Measurements from ENCODE around the gene PITRM1.

DNA sequence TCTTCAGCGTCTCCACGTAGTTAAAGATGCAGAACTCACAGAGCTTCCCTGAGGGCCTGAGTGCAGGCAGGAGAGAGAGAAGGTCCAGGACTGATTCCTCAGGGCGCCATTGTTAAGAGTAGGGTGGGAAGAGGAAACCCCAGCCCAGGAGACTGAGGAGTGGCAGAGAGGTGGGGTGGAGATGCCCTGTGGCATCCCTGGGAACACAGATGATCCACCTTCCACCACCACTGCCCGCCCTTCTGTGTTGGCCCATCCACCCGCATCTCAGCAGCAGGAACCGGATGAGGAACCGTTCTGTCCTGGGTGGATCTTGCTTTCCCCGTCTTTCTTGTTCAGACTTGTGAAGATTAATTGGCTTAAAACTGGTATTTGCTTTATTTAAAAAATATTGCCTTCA, 56.9 kb downstream of the PITRM1 start:
- no peak for TF ChIP-seq EZH2 (IDR thresholded peaks at IDR 0.05; ENCODE audit: insufficient read depth, low read length)
- TF ChIP-seq, protein P1, sequence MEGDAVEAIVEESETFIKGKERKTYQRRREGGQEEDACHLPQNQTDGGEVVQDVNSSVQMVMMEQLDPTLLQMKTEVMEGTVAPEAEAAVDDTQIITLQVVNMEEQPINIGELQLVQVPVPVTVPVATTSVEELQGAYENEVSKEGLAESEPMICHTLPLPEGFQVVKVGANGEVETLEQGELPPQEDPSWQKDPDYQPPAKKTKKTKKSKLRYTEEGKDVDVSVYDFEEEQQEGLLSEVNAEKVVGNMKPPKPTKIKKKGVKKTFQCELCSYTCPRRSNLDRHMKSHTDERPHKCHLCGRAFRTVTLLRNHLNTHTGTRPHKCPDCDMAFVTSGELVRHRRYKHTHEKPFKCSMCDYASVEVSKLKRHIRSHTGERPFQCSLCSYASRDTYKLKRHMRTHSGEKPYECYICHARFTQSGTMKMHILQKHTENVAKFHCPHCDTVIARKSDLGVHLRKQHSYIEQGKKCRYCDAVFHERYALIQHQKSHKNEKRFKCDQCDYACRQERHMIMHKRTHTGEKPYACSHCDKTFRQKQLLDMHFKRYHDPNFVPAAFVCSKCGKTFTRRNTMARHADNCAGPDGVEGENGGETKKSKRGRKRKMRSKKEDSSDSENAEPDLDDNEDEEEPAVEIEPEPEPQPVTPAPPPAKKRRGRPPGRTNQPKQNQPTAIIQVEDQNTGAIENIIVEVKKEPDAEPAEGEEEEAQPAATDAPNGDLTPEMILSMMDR (IDR thresholded peaks at IDR 0.05; ENCODE audit: insufficient read depth, low read depth, low read length), result no peak

All from astrocyte (in vitro differentiated cells and primary cell).